ENCODE measurements around the gene SFSWAP.

SFSWAP gene

GRCh38 chr12:131824450-131824849 is 113.6 kb downstream of the SFSWAP start:
- no peak for DNase-seq

GRCh38 chr12:131825146-131825892 is 114.4 kb downstream of the SFSWAP start:
- no peak for DNase-seq

- DNase-seq = no peak
These were observed 115.4 kb downstream of the SFSWAP start for GRCh38 chr12:131826097-131826928.

- DNase-seq = peak; percentile 48
These were observed 117.2 kb downstream of the SFSWAP start, which contains the start of gene MMP17 for GRCh38 chr12:131827961-131828534. MMP17 (plus strand) TSS chr12:131828393; CDS start chr12:131828495, 102 bp downstream.

GRCh38 chr12:131828671-131829355 is 117.9 kb downstream of the SFSWAP start:
- DNase-seq = no peak

- no peak for DNase-seq
These were observed 118.5 kb downstream of the SFSWAP start for GRCh38 chr12:131829356-131829747.

GRCh38 chr12:131829791-131830334 is 119.0 kb downstream of the SFSWAP start:
- no peak for DNase-seq

- DNase-seq = peak; percentile 52
These were observed 119.5 kb downstream of the SFSWAP start for GRCh38 chr12:131830335-131830913.

- no peak for DNase-seq
These were observed 120.2 kb downstream of the SFSWAP start for GRCh38 chr12:131830914-131831571.

- DNase-seq = no peak
These were observed 120.7 kb downstream of the SFSWAP start for GRCh38 chr12:131831635-131832041.

- no peak for DNase-seq
These were observed 121.7 kb downstream of the SFSWAP start for GRCh38 chr12:131832321-131833231.

GRCh38 chr12:131833288-131833895 is 122.5 kb downstream of the SFSWAP start:
- DNase-seq = no peak

- DNase-seq = no peak
These were observed 123.2 kb downstream of the SFSWAP start for GRCh38 chr12:131833896-131834641.

GRCh38 chr12:131834798-131835615 is 124.1 kb downstream of the SFSWAP start:
- no peak for DNase-seq

- no peak for DNase-seq
These were observed 124.8 kb downstream of the SFSWAP start for GRCh38 chr12:131835616-131836171.

GRCh38 chr12:131836193-131836592 is 125.3 kb downstream of the SFSWAP start:
- no peak for DNase-seq

- DNase-seq = no peak
These were observed 126.0 kb downstream of the SFSWAP start for GRCh38 chr12:131836714-131837397.

All from CD4-positive, alpha-beta T cell treated with Interferon gamma for 1 hour (primary cell).